Measurements from ENCODE around the gene DIO3.

GRCh38 chr14:101564444-101564776, 3.1 kb downstream of the DIO3 start:
- TF ChIP-seq CTCF (IDR thresholded peaks at IDR 0.05; ENCODE audit: low read length): no peak
- TF ChIP-seq EZH2 (IDR thresholded peaks at IDR 0.05; ENCODE audit: borderline replicate concordance, low read length): no peak
